Kidney epithelial cell (primary cell): Measurements from ENCODE around the gene PRR22. TPM values are rescaled to one million over a fixed set of nuclear protein-coding genes. Genes with fewer than 3 reads are reported as not detected.

Source experiments
- DNase-seq: peaks from one replicate; pipeline ENCODE4 v3.0.0-alpha.2; 2010; ENCODE audit warnings: low read depth
- H3K27me3 ChIP-seq: 2 replicates; pipeline ENCODE4 v1.6.0; 2011; ENCODE audit warnings: low read length; ENCODE audit not compliant: control insufficient read depth, insufficient read depth
- H3K36me3 ChIP-seq: 2 replicates; pipeline ENCODE4 v1.5.1; 2011; ENCODE audit warnings: low read length; ENCODE audit not compliant: control insufficient read depth, insufficient read depth
- H3K4me3 ChIP-seq: 2 replicates; pipeline ENCODE4 v1.5.1; 2011; ENCODE audit warnings: low read depth, mild to moderate bottlenecking, control low read depth, low read length
- CTCF ChIP-seq: IDR thresholded peaks from 2 replicates; pipeline ENCODE4 v1.5.1; 2011; ENCODE audit warnings: mild to moderate bottlenecking, moderate library complexity, low read length, control low read depth, inconsistent platforms; ENCODE audit not compliant: insufficient read depth, poor library complexity, severe bottlenecking
- total RNA-seq: library from RNA; depleted of rRNA; stranded (reverse); fragments of >200 nt; gene quantifications from 2 replicates; pipeline ENCODE4 v1.2.3, GENCODE V29; 2015

The PRR22 gene
- total RNA-seq, 1 donor from 2014 or later = 2.2 TPM

GRCh38 chr19:5824751-5825150, 40.2 kb upstream of the PRR22 start:
- peaks cover 7% of the 10 kb centered on the region for H3K27me3 ChIP-seq
- no peak for TF ChIP-seq CTCF

GRCh38 chr19:5823579-5824281, 39.2 kb upstream of the PRR22 start:
- peak; percentile 4 for TF ChIP-seq CTCF
- H3K27me3 ChIP-seq = peaks cover 8% of the 10 kb centered on the region
- DNase-seq = no peak
- no peaks in the 10 kb centered on the region for H3K36me3 ChIP-seq
- no peak overlapping the region for H3K4me3 ChIP-seq

More at GRCh38 chr19:5824751-5825150, 40.2 kb upstream of the PRR22 start:
- H3K36me3 ChIP-seq = no peaks in the 10 kb centered on the region
- no peak overlapping the region for H3K4me3 ChIP-seq
- DNase-seq = no peak

GRCh38 chr19:5822181-5822844, 37.8 kb upstream of the PRR22 start:
- TF ChIP-seq CTCF = no peak
- H3K27me3 ChIP-seq = peaks cover 10% of the 10 kb centered on the region

GRCh38 chr19:5821521-5822180, 37.1 kb upstream of the PRR22 start:
- Histone ChIP-seq H3K27me3 (peaks cover 10% of the 10 kb centered on the region), H3K4me3 (no peak overlapping the region), H3K36me3 (no peaks in the 10 kb centered on the region)
- no peak for TF ChIP-seq CTCF
- no peak for DNase-seq

More at GRCh38 chr19:5822181-5822844, 37.8 kb upstream of the PRR22 start:
- Histone ChIP-seq H3K4me3 (no peak overlapping the region), H3K36me3 (no peaks in the 10 kb centered on the region)
- DNase-seq = no peak

- no peak overlapping the region for H3K4me3 ChIP-seq
- no peaks in the 10 kb centered on the region for H3K36me3 ChIP-seq
- no peak for DNase-seq
- TF ChIP-seq CTCF = no peak
- H3K27me3 ChIP-seq = peaks cover 10% of the 10 kb centered on the region
Observed at GRCh38 chr19:5820785-5821184, 36.2 kb upstream of the PRR22 start.
